Measurements from ENCODE around the gene HERPUD2.
"Not testable (repeated sequence)": the region's sequence is repeated elsewhere in the genome, so short reads cannot be mapped to it uniquely, and the experiment has no call there.

Gene HERPUD2

GRCh38 chr7:35670856-35671569 lies 23.9 kb downstream of the HERPUD2 start:
- no peak overlapping the region for H3K27ac ChIP-seq (ENCODE audit: low read length)
- no peaks in the 10 kb centered on the region for H3K79me2 ChIP-seq (ENCODE audit: low read length)
- H3K9ac ChIP-seq (ENCODE audit: low read length): no peak overlapping the region

GRCh38 chr7:35660411-35660810 lies 34.5 kb downstream of the HERPUD2 start:
- not testable (repeated sequence) for H2AFZ ChIP-seq (ENCODE audit: low read depth, low read length); H3K36me3 ChIP-seq (replicated peaks; ENCODE audit: low read depth, low read length); H3K4me1 ChIP-seq (ENCODE audit: low read length); H3K27ac ChIP-seq (ENCODE audit: low read length); H3K4me2 ChIP-seq (ENCODE audit: low read length); H3K79me2 ChIP-seq (ENCODE audit: low read length); H3K9me3 ChIP-seq (ENCODE audit: insufficient read depth, low read length); H3K4me3 ChIP-seq (ENCODE audit: low read length); H4K20me1 ChIP-seq (ENCODE audit: insufficient read depth, low read length); H3K27me3 ChIP-seq (ENCODE audit: low read depth, low read length); H3K9ac ChIP-seq (ENCODE audit: low read length)

More at GRCh38 chr7:35670856-35671569, 23.9 kb downstream of the HERPUD2 start:
- Histone ChIP-seq H3K4me2 (ENCODE audit: low read length) (no peak overlapping the region), H3K36me3 (replicated peaks; ENCODE audit: low read depth, low read length) (peaks cover 6% of the 10 kb centered on the region), H4K20me1 (ENCODE audit: insufficient read depth, low read length) (no peaks in the 10 kb centered on the region; the same call in 1 of the 2 replicates), H3K27me3 (ENCODE audit: low read depth, low read length) (no peaks in the 10 kb centered on the region), H3K4me1 (ENCODE audit: low read length) (no peaks in the 10 kb centered on the region), H2AFZ (ENCODE audit: low read depth, low read length) (no peak overlapping the region), H3K4me3 (ENCODE audit: low read length) (no peak overlapping the region), H3K9me3 (ENCODE audit: insufficient read depth, low read length) (no peaks in the 10 kb centered on the region)
- TF ChIP-seq CTCF (IDR thresholded peaks at IDR 0.05; ENCODE audit: low read depth, low read length): no peak

- TF ChIP-seq CTCF (IDR thresholded peaks at IDR 0.05; ENCODE audit: low read depth, low read length) (no peak), EZH2phosphoT487 (IDR thresholded peaks at IDR 0.05; ENCODE audit: low read depth) (no peak)
- H3K9ac ChIP-seq (ENCODE audit: low read length): no peak overlapping the region
- no peak overlapping the region for H3K27ac ChIP-seq (ENCODE audit: low read length)
- no peak overlapping the region for H2AFZ ChIP-seq (ENCODE audit: low read depth, low read length)
- H3K79me2 ChIP-seq (ENCODE audit: low read length): no peaks in the 10 kb centered on the region
- H3K4me2 ChIP-seq (ENCODE audit: low read length): no peak overlapping the region
- H3K36me3 ChIP-seq (replicated peaks; ENCODE audit: low read depth, low read length): no peaks in the 10 kb centered on the region
- no peaks in the 10 kb centered on the region for H3K27me3 ChIP-seq (ENCODE audit: low read depth, low read length)
- 0 out of 2 replicates have a peak, but pooled peaks cover 3% of the 10 kb centered on the region for H3K4me1 ChIP-seq (ENCODE audit: low read length)
- no peaks in the 10 kb centered on the region for H3K9me3 ChIP-seq (ENCODE audit: insufficient read depth, low read length)
- no peaks in the 10 kb centered on the region for H4K20me1 ChIP-seq (ENCODE audit: insufficient read depth, low read length)
- no peak overlapping the region for H3K4me3 ChIP-seq (ENCODE audit: low read length)
Observed at GRCh38 chr7:35658606-35659201, 36.2 kb downstream of the HERPUD2 start.

- H3K27me3 ChIP-seq (ENCODE audit: low read depth, low read length): no peaks in the 10 kb centered on the region
- no peak overlapping the region for H3K4me2 ChIP-seq (ENCODE audit: low read length)
- no peak overlapping the region for H2AFZ ChIP-seq (ENCODE audit: low read depth, low read length)
- no peak overlapping the region for H3K27ac ChIP-seq (ENCODE audit: low read length)
- H4K20me1 ChIP-seq (ENCODE audit: insufficient read depth, low read length): no peaks in the 10 kb centered on the region
- no peak for TF ChIP-seq CTCF (IDR thresholded peaks at IDR 0.05; ENCODE audit: low read depth, low read length)
- no peak for TF ChIP-seq EZH2phosphoT487 (IDR thresholded peaks at IDR 0.05; ENCODE audit: low read depth)
- H3K9ac ChIP-seq (ENCODE audit: low read length): no peak overlapping the region
- H3K79me2 ChIP-seq (ENCODE audit: low read length): no peaks in the 10 kb centered on the region
- H3K36me3 ChIP-seq (replicated peaks; ENCODE audit: low read depth, low read length): no peaks in the 10 kb centered on the region
- 0 out of 2 replicates have a peak, but pooled peaks cover 3% of the 10 kb centered on the region for H3K4me1 ChIP-seq (ENCODE audit: low read length)
- H3K4me3 ChIP-seq (ENCODE audit: low read length): no peak overlapping the region
- no peaks in the 10 kb centered on the region for H3K9me3 ChIP-seq (ENCODE audit: insufficient read depth, low read length)
Observed at GRCh38 chr7:35657125-35657524, 37.8 kb downstream of the HERPUD2 start.

GRCh38 chr7:35654558-35654957 lies 40.4 kb downstream of the HERPUD2 start:
- H3K27me3 ChIP-seq (ENCODE audit: low read depth, low read length); H4K20me1 ChIP-seq (ENCODE audit: insufficient read depth, low read length); H3K36me3 ChIP-seq (replicated peaks; ENCODE audit: low read depth, low read length): not testable (repeated sequence)

More at GRCh38 chr7:35654558-35654957, 40.4 kb downstream of the HERPUD2 start:
- not testable (repeated sequence) for H3K4me2 ChIP-seq (ENCODE audit: low read length); H3K27ac ChIP-seq (ENCODE audit: low read length); H3K9me3 ChIP-seq (ENCODE audit: insufficient read depth, low read length); H2AFZ ChIP-seq (ENCODE audit: low read depth, low read length); H3K79me2 ChIP-seq (ENCODE audit: low read length); H3K4me3 ChIP-seq (ENCODE audit: low read length); H3K9ac ChIP-seq (ENCODE audit: low read length); H3K4me1 ChIP-seq (ENCODE audit: low read length)

All from OCI-LY3 (cell line).